Esophagus muscularis mucosa (tissue), 4 donors: ENCODE data around the gene CAMTA1. TPM values are rescaled to one million over a fixed set of nuclear protein-coding genes. Genes with fewer than 3 reads are reported as not detected.

Experiments
- DNase-seq: peaks from one replicate; pipeline ENCODE4 v3.0.0-alpha.2; 2017; ENCODE audit errors: extremely low spot score
- H3K27ac ChIP-seq, 4 donors: fragments of 200-600 bp; sonication (generic); replicated peaks in 1 of 4; 1 replicate in 3 of 4; 2 replicates in 1 of 4; pipeline ENCODE4 v1.5.1; 2016 to 2019; ENCODE audit warnings: mild to moderate bottlenecking in 1 of 4
- H3K27me3 ChIP-seq, 4 donors: fragments of 200-600 bp; sonication (generic); one replicate each; pipeline versions ENCODE4 v1.5.1 to v1.6.0; 2016 to 2019
- H3K36me3 ChIP-seq, 4 donors: fragments of 200-600 bp; sonication (generic); one replicate each; pipeline ENCODE4 v1.5.1; 2016 to 2019
- H3K4me1 ChIP-seq, 4 donors: fragments of 200-600 bp; sonication (generic); one replicate each; pipeline ENCODE4 v1.5.1; 2016 to 2019
- H3K4me3 ChIP-seq, 4 donors: fragments of 200-600 bp; sonication (generic); 1 replicate in 2 of 4; 2 replicates in 2 of 4; pipeline ENCODE4 v1.5.1; 2016 to 2019; ENCODE audit warnings: mild to moderate bottlenecking in 4 of 4, moderate library complexity in 1 of 4
- H3K9me3 ChIP-seq, 4 donors: fragments of 200-600 bp; sonication (generic); 1 replicate in 3 of 4; 2 replicates in 1 of 4; pipeline ENCODE4 v1.5.1; 2016 to 2019
- CTCF ChIP-seq, 3 experiments: fragments of 200-600 bp in 2 of 3; fragments of 450-650 bp in 1 of 3; sonication (generic) in 2 of 3; IDR thresholded peaks; one replicate each; pipeline ENCODE4 v1.5.1; 2017 to 2019; ENCODE audit warnings: antibody characterized with exemption in 3 of 3, mild to moderate bottlenecking in 2 of 3, moderate library complexity in 1 of 3
- EP300 ChIP-seq: sonication (generic); formaldehyde crosslinking; IDR thresholded peaks from one replicate; pipeline ENCODE4 v1.6.1; 2017; ENCODE audit warnings: antibody characterized with exemption
- POLR2A ChIP-seq: fragments of 450-650 bp; IDR thresholded peaks from one replicate; pipeline ENCODE4 v1.6.1; 2017; ENCODE audit warnings: antibody characterized with exemption, moderate library complexity, mild to moderate bottlenecking, low read depth
- POLR2AphosphoS5 ChIP-seq, 2 donors: sonication (generic); formaldehyde crosslinking; IDR thresholded peaks; one replicate each; pipeline ENCODE4 v1.6.1; 2017; ENCODE audit warnings: antibody characterized with exemption in 2 of 2
- WGBS: methylation state at CpG from one replicate; pipeline ENCODE4 v1.1.5; 2018; 5-methylcytosine and 5-hydroxymethylcytosine counted together
- intact Hi-C: fragments of 100-400 bp; cut with DNase I; formaldehyde crosslinking; loops from one replicate; pipeline ENCODE4 v1.15.1; 2023
- total RNA-seq, 4 donors: library from RNA; depleted of rRNA; stranded (reverse); fragments of >200 nt; gene quantifications; one replicate each; pipeline versions ENCODE4 v1.1.0 to v1.2.1, GENCODE V29; 2016

The CAMTA1 gene
- total RNA-seq, 4 donors from 2014 or later, result 109 to 226 (median 139) TPM

DNA sequence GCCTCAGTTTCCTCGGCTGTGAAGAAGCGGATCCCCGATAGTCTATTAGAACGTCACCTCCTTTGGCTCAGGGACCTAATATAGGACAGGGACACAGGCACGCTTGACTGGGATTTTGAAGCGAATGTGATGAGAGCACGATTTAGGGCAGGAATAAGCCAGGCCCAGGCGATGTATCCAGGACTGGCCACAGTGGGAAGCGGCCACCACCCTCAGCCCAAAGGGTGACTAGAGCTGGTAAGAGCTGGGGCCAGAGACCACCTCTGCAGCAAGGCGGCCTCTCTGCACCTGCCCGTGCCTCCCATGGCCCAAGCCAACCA lies 885.9 kb downstream of the CAMTA1 start:
- Histone ChIP-seq H3K27me3 (peaks cover 0 to 7% (median 0%) of the 10 kb centered on the region in 4 donors), H3K4me3 (no peak overlapping the region), H3K4me1 (peaks cover 7 to 30% (median 20%) of the 10 kb centered on the region in 4 donors), H3K9me3 (no peaks in the 10 kb centered on the region), H3K36me3 (no peaks in the 10 kb centered on the region), H3K27ac (no peak overlapping the region)
- TF ChIP-seq POLR2AphosphoS5 (IDR thresholded peaks at IDR 0.05) (no peak), POLR2A (no peak), CTCF (IDR thresholded peaks at IDR 0.05) (no peak), EP300 (no peak)
- intact Hi-C loops, result no loop called here
- WGBS, result 94% methylated on average over 8 of the region's 11 CpGs
- no peak for DNase-seq

DNA sequence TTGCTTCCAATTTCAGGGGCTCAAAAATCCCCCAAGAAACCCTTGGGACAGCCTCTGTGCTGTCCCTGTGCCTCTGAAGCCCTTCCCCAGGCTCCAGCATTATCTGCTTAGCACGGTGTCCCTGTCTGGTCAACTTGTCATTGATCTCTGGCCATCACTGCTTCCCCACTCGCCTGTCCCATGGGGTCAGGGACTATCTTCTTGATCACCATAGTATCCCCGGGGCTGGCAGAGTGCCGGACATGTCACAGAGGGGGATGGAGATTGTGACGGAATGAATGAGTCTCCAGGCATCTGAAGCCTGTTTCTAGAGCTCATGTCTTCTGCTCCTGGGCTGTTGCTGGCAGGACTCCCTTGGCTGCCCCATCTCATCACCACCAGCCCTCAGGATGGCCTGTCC lies 886.4 kb downstream of the CAMTA1 start:
- intact Hi-C loops, result no loop called here
- peaks cover 0 to 7% (median 0%) of the 10 kb centered on the region in 4 donors for H3K27me3 ChIP-seq
- H3K27ac ChIP-seq, result no peak overlapping the region
- no peak for TF ChIP-seq EP300
- no peak for TF ChIP-seq POLR2AphosphoS5 (IDR thresholded peaks at IDR 0.05)
- no peak for TF ChIP-seq POLR2A
- TF ChIP-seq CTCF (IDR thresholded peaks at IDR 0.05), result no peak
- no peaks in the 10 kb centered on the region for H3K36me3 ChIP-seq
- no CpG with 5 or more reads among the region's 5 CpGs for WGBS
- no peak overlapping the region for H3K4me3 ChIP-seq
- peaks cover 7 to 30% (median 20%) of the 10 kb centered on the region in 4 donors for H3K4me1 ChIP-seq
- no peak for DNase-seq
- H3K9me3 ChIP-seq, result no peaks in the 10 kb centered on the region

- intact Hi-C loops, result no loop called here
- Histone ChIP-seq H3K4me1 (peaks cover 7 to 22% (median 16%) of the 10 kb centered on the region in 4 donors), H3K27me3 (peaks cover 0 to 7% (median 0%) of the 10 kb centered on the region in 4 donors), H3K36me3 (no peaks in the 10 kb centered on the region), H3K9me3 (no peaks in the 10 kb centered on the region), H3K4me3 (no peak overlapping the region), H3K27ac (no peak overlapping the region)
- WGBS, result 54% methylated on average over 11 of the region's 11 CpGs
- no peak for DNase-seq
- no peak for TF ChIP-seq EP300
- TF ChIP-seq POLR2AphosphoS5 (IDR thresholded peaks at IDR 0.05), result no peak
- TF ChIP-seq POLR2A, result no peak
- TF ChIP-seq CTCF (IDR thresholded peaks at IDR 0.05), result no peak
These were observed 887.6 kb downstream of the CAMTA1 start for GRCh38 chr1:7672864-7673263.

DNA sequence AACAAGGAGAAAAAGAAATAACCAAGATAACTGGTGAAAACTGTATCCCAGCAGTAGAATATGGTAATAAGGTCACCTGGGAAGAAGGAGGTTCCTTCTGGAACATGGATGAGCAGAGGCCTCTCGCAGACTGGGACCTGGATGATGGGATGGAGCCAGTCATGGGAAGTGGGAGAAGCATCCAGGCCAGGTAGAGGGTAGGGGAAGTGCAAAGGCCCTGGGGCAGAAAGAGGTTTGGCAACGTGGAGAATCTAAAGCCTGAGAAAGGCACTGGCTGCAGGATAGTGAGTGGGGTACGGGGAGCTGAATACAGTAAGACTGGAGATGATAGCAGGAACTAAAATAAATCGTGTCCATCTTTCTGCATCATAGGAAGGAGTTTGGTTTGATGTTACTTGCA lies 889.7 kb downstream of the CAMTA1 start:
- TF ChIP-seq POLR2A, result no peak
- no peak for TF ChIP-seq CTCF (IDR thresholded peaks at IDR 0.05)
- no peak for TF ChIP-seq EP300
- TF ChIP-seq POLR2AphosphoS5 (IDR thresholded peaks at IDR 0.05), result no peak
- Histone ChIP-seq H3K27me3 (peaks cover 0 to 3% (median 0%) of the 10 kb centered on the region in 4 donors), H3K4me1 (peaks cover 7 to 14% (median 11%) of the 10 kb centered on the region in 4 donors), H3K9me3 (no peaks in the 10 kb centered on the region), H3K36me3 (no peaks in the 10 kb centered on the region), H3K27ac (no peak overlapping the region), H3K4me3 (no peak overlapping the region)
- intact Hi-C loops, result no loop called here
- 88% methylated on average over 4 of the region's 4 CpGs for WGBS
- DNase-seq, result no peak
